ENCODE results near the gene ACTRT2.
A peak's percentile ranks its signal among the peaks of the same experiment; 100 is the strongest.

ACTRT2 gene

GRCh38 chr1:3070644-3071564, 49.6 kb downstream of the ACTRT2 start:
- H3K9ac ChIP-seq (ENCODE audit: low read length): peak overlapping the region; percentile 56
- peak overlapping the region; percentile 68 for H3K4me3 ChIP-seq (ENCODE audit: low read length)
- H3K9me3 ChIP-seq (ENCODE audit: control insufficient read depth, low read length): no peaks in the 10 kb centered on the region
- peak; percentile 48 for DNase-seq (ENCODE audit: low read depth)
- peaks cover 26% of the 10 kb centered on the region for H3K27me3 ChIP-seq (replicated peaks; ENCODE audit: control insufficient read depth, insufficient read depth, low read length)
- no peaks in the 10 kb centered on the region for H3K4me1 ChIP-seq (ENCODE audit: control insufficient read depth, insufficient read depth, low read length)
- H3K36me3 ChIP-seq (ENCODE audit: control insufficient read depth, insufficient read depth, low read length, severe bottlenecking): no peaks in the 10 kb centered on the region

- H3K4me1 ChIP-seq (ENCODE audit: control insufficient read depth, insufficient read depth, low read length): no peaks in the 10 kb centered on the region
- H3K36me3 ChIP-seq (ENCODE audit: control insufficient read depth, insufficient read depth, low read length, severe bottlenecking): no peaks in the 10 kb centered on the region
- no peaks in the 10 kb centered on the region for H3K9me3 ChIP-seq (ENCODE audit: control insufficient read depth, low read length)
- no peak overlapping the region for H3K9ac ChIP-seq (ENCODE audit: low read length)
- H3K27me3 ChIP-seq (replicated peaks; ENCODE audit: control insufficient read depth, insufficient read depth, low read length): peaks cover 27% of the 10 kb centered on the region
- DNase-seq (ENCODE audit: low read depth): no peak
- H3K4me3 ChIP-seq (ENCODE audit: low read length): no peak overlapping the region
Measured at GRCh38 chr1:3071565-3072390, 50.5 kb downstream of the ACTRT2 start.

Data from adipocyte (in vitro differentiated cells).